AG04450 (cell line): ENCODE data around the gene CD109. TPM values are rescaled to one million over a fixed set of nuclear protein-coding genes. Genes with fewer than 3 reads are reported as not detected.
"Not testable (repeated sequence)": the region's sequence is repeated elsewhere in the genome, so short reads cannot be mapped to it uniquely, and the experiment has no call there.

Experiments used
- CTCF ChIA-PET: fragments of 300-600, 350-600 bp; formaldehyde crosslinking; extraction: SDS; loops from one replicate; lab custom pipeline; 2022; ENCODE audit warnings: antibody characterized with exemption, inconsistent platforms; lab: Charles Lee
- POLR2A ChIA-PET: fragments of 350-600 bp; formaldehyde crosslinking; extraction: SDS; loops from one replicate; lab custom pipeline; 2021; ENCODE audit warnings: antibody characterized with exemption, inconsistent platforms; lab: Yijun Ruan, JAX
- DNase-seq: peaks from one replicate; pipeline ENCODE4 v3.0.0-alpha.2; 2011; ENCODE audit warnings: low read depth, low spot score
- H3K27ac ChIP-seq: one replicate; pipeline ENCODE4 v1.5.1; 2012; ENCODE audit warnings: low read depth, low read length, control low read depth
- H3K27me3 ChIP-seq: one replicate; pipeline ENCODE4 v1.6.0; 2012; ENCODE audit warnings: low read length; ENCODE audit not compliant: control insufficient read depth, insufficient read depth
- H3K4me3 ChIP-seq: 2 replicates; pipeline ENCODE4 v1.5.1; 2011; ENCODE audit warnings: mild to moderate bottlenecking, low read depth, low read length, control low read depth
- H3K9me3 ChIP-seq: 2 replicates; pipeline ENCODE4 v1.5.1; 2012; ENCODE audit warnings: low read length; ENCODE audit not compliant: control insufficient read depth, insufficient read depth
- CTCF ChIP-seq: IDR thresholded peaks from 2 replicates; pipeline ENCODE4 v1.5.1; 2011; ENCODE audit warnings: low read depth, low read length, control low read depth, inconsistent platforms
- polyA plus RNA-seq: library from polyadenylated mRNA; depleted of rRNA; stranded (reverse); fragments of >200 nt; gene quantifications from 2 replicates; pipeline ENCODE4 v1.2.3, GENCODE V29; 2011

Gene CD109
- polyA plus RNA-seq, 1 experiment, result 46.1 TPM

- no peaks in the 10 kb centered on the region for H3K27me3 ChIP-seq
- DNase-seq, result no peak
- CTCF ChIA-PET, result interaction anchor here (0.9 to 1.3 kb wide), 3 partner anchors 8 to 1487 kb away, joined by 4 to 5 read pairs (median 4); no protein-coding TSS in a partner anchor
- H3K4me3 ChIP-seq, result no peak overlapping the region
- no peaks in the 10 kb centered on the region for H3K9me3 ChIP-seq
- POLR2A ChIA-PET, result no interaction called here
- TF ChIP-seq CTCF, result no peak
- H3K27ac ChIP-seq, result no peak overlapping the region
These were observed 28.4 kb downstream of the CD109 start for GRCh38 chr6:73724389-73724788.

- DNase-seq, H3K27ac ChIP-seq, POLR2A ChIA-PET, H3K27me3 ChIP-seq, H3K9me3 ChIP-seq, H3K4me3 ChIP-seq: not testable (repeated sequence)
- CTCF ChIA-PET, result interaction anchor here (0.6 kb wide), 1 partner anchor 47 kb away, joined by 3 read pairs; no protein-coding TSS in a partner anchor
These were observed 29.2 kb downstream of the CD109 start for GRCh38 chr6:73725192-73725591.

GRCh38 chr6:73727114-73727513 is 31.1 kb downstream of the CD109 start:
- no peaks in the 10 kb centered on the region for H3K9me3 ChIP-seq
- no peaks in the 10 kb centered on the region for H3K27me3 ChIP-seq
- H3K4me3 ChIP-seq, result no peak overlapping the region
- ChIA-PET POLR2A (no interaction called here), CTCF (interaction anchor here (0.7 kb wide), 1 partner anchor 1482 kb away, joined by 3 read pairs; no protein-coding TSS in a partner anchor)
- no peak for TF ChIP-seq CTCF
- no peak overlapping the region for H3K27ac ChIP-seq
- DNase-seq, result no peak

GRCh38 chr6:73728548-73729205 is 32.7 kb downstream of the CD109 start:
- no peaks in the 10 kb centered on the region for H3K27me3 ChIP-seq
- TF ChIP-seq CTCF, result no peak
- POLR2A ChIA-PET, result no interaction called here
- CTCF ChIA-PET, result no interaction called here
- DNase-seq, result no peak
- no peak overlapping the region for H3K27ac ChIP-seq
- H3K9me3 ChIP-seq, result no peaks in the 10 kb centered on the region
- H3K4me3 ChIP-seq, result no peak overlapping the region

GRCh38 chr6:73731285-73731684 is 35.3 kb downstream of the CD109 start:
- no peak for TF ChIP-seq CTCF
- no peak overlapping the region for H3K4me3 ChIP-seq
- no peak for DNase-seq
- POLR2A ChIA-PET, result no interaction called here
- CTCF ChIA-PET, result interaction anchor here (2.9 to 4.7 kb wide), 2 partner anchors 10 to 56 kb away, joined by 32 to 147 read pairs; no protein-coding TSS in a partner anchor
- no peaks in the 10 kb centered on the region for H3K27me3 ChIP-seq
- H3K27ac ChIP-seq, result no peak overlapping the region
- H3K9me3 ChIP-seq, result no peaks in the 10 kb centered on the region
